ENCODE measurements around the gene GIPR.
A peak's percentile ranks its signal among the peaks of the same experiment; 100 is the strongest.
"Not testable (repeated sequence)": the region's sequence is repeated elsewhere in the genome, so short reads cannot be mapped to it uniquely, and the experiment has no call there.

The GIPR gene

GRCh38 chr19:45682117-45682516, 14.1 kb downstream of the GIPR start:
- H3K4me3 ChIP-seq (ENCODE audit: low read length), result no peak overlapping the region
- no peak overlapping the region for H3K27ac ChIP-seq (ENCODE audit: low read depth, low read length)
- H3K9ac ChIP-seq (ENCODE audit: low read length), result no peak overlapping the region
- peaks cover 4% of the 10 kb centered on the region for H3K36me3 ChIP-seq (ENCODE audit: control insufficient read depth, insufficient read depth, low read length)
- H3K4me1 ChIP-seq (ENCODE audit: control insufficient read depth, insufficient read depth, low read length), result no peaks in the 10 kb centered on the region
- peaks cover 7% of the 10 kb centered on the region for H3K27me3 ChIP-seq (ENCODE audit: control insufficient read depth, insufficient read depth, low read length)

- Histone ChIP-seq H3K36me3 (ENCODE audit: control insufficient read depth, insufficient read depth, low read length) (peaks cover 12% of the 10 kb centered on the region), H3K27ac (ENCODE audit: low read depth, low read length) (no peak overlapping the region)
Measured at GRCh38 chr19:45682908-45683307, 14.9 kb downstream of the GIPR start.

GRCh38 chr19:45685045-45685444, 17.0 kb downstream of the GIPR start:
- not testable (repeated sequence) for H3K4me3 ChIP-seq (ENCODE audit: low read length); H3K27me3 ChIP-seq (ENCODE audit: control insufficient read depth, insufficient read depth, low read length); H3K4me1 ChIP-seq (ENCODE audit: control insufficient read depth, insufficient read depth, low read length); H3K9ac ChIP-seq (ENCODE audit: low read length); H3K27ac ChIP-seq (ENCODE audit: low read depth, low read length)
- H3K36me3 ChIP-seq (ENCODE audit: control insufficient read depth, insufficient read depth, low read length), result peaks cover 18% of the 10 kb centered on the region

More at GRCh38 chr19:45682908-45683307, 14.9 kb downstream of the GIPR start:
- Histone ChIP-seq H3K9ac (ENCODE audit: low read length) (no peak overlapping the region), H3K4me1 (ENCODE audit: control insufficient read depth, insufficient read depth, low read length) (no peaks in the 10 kb centered on the region), H3K27me3 (ENCODE audit: control insufficient read depth, insufficient read depth, low read length) (peaks cover 3% of the 10 kb centered on the region), H3K4me3 (ENCODE audit: low read length) (no peak overlapping the region)

GRCh38 chr19:45687599-45687998, 19.6 kb downstream of the GIPR start:
- H3K4me1 ChIP-seq (ENCODE audit: control insufficient read depth, insufficient read depth, low read length), result peaks cover 4% of the 10 kb centered on the region
- H3K27ac ChIP-seq (ENCODE audit: low read depth, low read length), result no peak overlapping the region
- no peak overlapping the region for H3K4me3 ChIP-seq (ENCODE audit: low read length)
- H3K27me3 ChIP-seq (ENCODE audit: control insufficient read depth, insufficient read depth, low read length), result no peaks in the 10 kb centered on the region
- H3K9ac ChIP-seq (ENCODE audit: low read length), result no peak overlapping the region
- peaks cover 18% of the 10 kb centered on the region for H3K36me3 ChIP-seq (ENCODE audit: control insufficient read depth, insufficient read depth, low read length)

DNA sequence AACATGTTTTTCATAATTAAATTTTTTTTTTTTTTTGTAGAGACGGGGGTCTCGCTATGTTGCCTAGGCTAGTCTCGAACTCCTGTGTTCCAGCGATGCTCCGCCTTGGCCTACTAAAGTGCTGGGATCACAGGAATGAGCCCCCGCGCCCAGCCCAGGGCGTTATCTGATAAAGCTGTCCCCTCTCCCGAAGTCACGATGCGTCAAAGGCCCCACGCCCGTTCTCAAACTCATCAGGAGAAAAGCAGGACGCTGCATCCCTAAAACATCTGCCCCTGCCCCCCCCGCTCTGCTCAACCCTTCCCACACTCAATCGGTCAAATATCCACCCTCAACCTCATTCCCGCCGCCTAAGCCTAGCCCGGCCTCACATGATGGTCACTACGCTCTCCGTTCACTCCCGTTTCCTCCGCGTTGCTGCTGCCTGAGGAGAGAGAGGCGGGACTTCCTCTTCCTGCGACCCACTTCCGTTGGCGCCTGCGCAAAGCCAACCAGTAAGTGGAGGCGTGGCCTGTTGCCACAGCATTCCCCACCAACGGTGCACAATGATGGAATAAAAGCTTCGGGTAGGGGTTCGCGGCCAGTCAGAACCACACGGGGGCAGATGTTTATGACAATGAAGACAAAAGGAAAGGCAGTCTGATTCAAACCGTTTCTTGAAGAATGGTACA, 23.6 kb downstream of the GIPR start, which contains the start of gene SNRPD2:
Gene SNRPD2 (minus strand): TSS at position 438 of the 671 bp plus-strand sequence. CDS start 65 bp downstream, at position 373.
- H3K9ac ChIP-seq (ENCODE audit: low read length), result peak within 1 kb of the TSS; percentile 59
- peak within 1 kb of the TSS; percentile 94 for H3K4me3 ChIP-seq (ENCODE audit: low read length)
- no peaks in the 10 kb centered on the region for H3K27me3 ChIP-seq (ENCODE audit: control insufficient read depth, insufficient read depth, low read length)

GRCh38 chr19:45692187-45693105, 24.4 kb downstream of the GIPR start, which contains the start of gene QPCTL:
Gene QPCTL, plus strand, starts transcription at chr19:45692666. Its CDS starts 38 bp downstream, at chr19:45692704.
- Histone ChIP-seq H3K9ac (ENCODE audit: low read length) (peak within 1 kb of the TSS; percentile 59), H3K4me3 (ENCODE audit: low read length) (peak within 1 kb of the TSS; percentile 94), H3K27ac (ENCODE audit: low read depth, low read length) (peak within 1 kb of the TSS; percentile 88), H3K27me3 (ENCODE audit: control insufficient read depth, insufficient read depth, low read length) (no peaks in the 10 kb centered on the region), H3K36me3 (ENCODE audit: control insufficient read depth, insufficient read depth, low read length) (peaks cover 10% of the 10 kb centered on the region), H3K4me1 (ENCODE audit: control insufficient read depth, insufficient read depth, low read length) (peaks cover 4% of the 10 kb centered on the region)

More for the DNA sequence above, 23.6 kb downstream of the GIPR start, which contains the start of gene SNRPD2:
- peaks cover 4% of the 10 kb centered on the region for H3K4me1 ChIP-seq (ENCODE audit: control insufficient read depth, insufficient read depth, low read length)
- H3K27ac ChIP-seq (ENCODE audit: low read depth, low read length), result peak within 1 kb of the TSS; percentile 88
- H3K36me3 ChIP-seq (ENCODE audit: control insufficient read depth, insufficient read depth, low read length), result peaks cover 15% of the 10 kb centered on the region

- H3K9ac ChIP-seq (ENCODE audit: low read length), result peak overlapping the region; percentile 59
- H3K27me3 ChIP-seq (ENCODE audit: control insufficient read depth, insufficient read depth, low read length), result no peaks in the 10 kb centered on the region
- peaks cover 4% of the 10 kb centered on the region for H3K4me1 ChIP-seq (ENCODE audit: control insufficient read depth, insufficient read depth, low read length)
- peaks cover 3% of the 10 kb centered on the region for H3K36me3 ChIP-seq (ENCODE audit: control insufficient read depth, insufficient read depth, low read length)
- peak overlapping the region; percentile 88 for H3K27ac ChIP-seq (ENCODE audit: low read depth, low read length)
- peak overlapping the region; percentile 94 for H3K4me3 ChIP-seq (ENCODE audit: low read length)
Measured at GRCh38 chr19:45693106-45693788, 25.2 kb downstream of the GIPR start.

- Histone ChIP-seq H3K27ac (ENCODE audit: low read depth, low read length) (no peak overlapping the region), H3K4me1 (ENCODE audit: control insufficient read depth, insufficient read depth, low read length) (no peaks in the 10 kb centered on the region), H3K27me3 (ENCODE audit: control insufficient read depth, insufficient read depth, low read length) (no peaks in the 10 kb centered on the region), H3K36me3 (ENCODE audit: control insufficient read depth, insufficient read depth, low read length) (no peaks in the 10 kb centered on the region), H3K9ac (ENCODE audit: low read length) (no peak overlapping the region), H3K4me3 (ENCODE audit: low read length) (no peak overlapping the region)
Measured at GRCh38 chr19:45701676-45702075, 33.7 kb downstream of the GIPR start.

GRCh38 chr19:45705115-45705514, 37.1 kb downstream of the GIPR start:
- Histone ChIP-seq H3K4me3 (ENCODE audit: low read length) (no peak overlapping the region), H3K4me1 (ENCODE audit: control insufficient read depth, insufficient read depth, low read length) (no peaks in the 10 kb centered on the region), H3K9ac (ENCODE audit: low read length) (no peak overlapping the region), H3K36me3 (ENCODE audit: control insufficient read depth, insufficient read depth, low read length) (no peaks in the 10 kb centered on the region), H3K27ac (ENCODE audit: low read depth, low read length) (no peak overlapping the region), H3K27me3 (ENCODE audit: control insufficient read depth, insufficient read depth, low read length) (no peaks in the 10 kb centered on the region)

DNA sequence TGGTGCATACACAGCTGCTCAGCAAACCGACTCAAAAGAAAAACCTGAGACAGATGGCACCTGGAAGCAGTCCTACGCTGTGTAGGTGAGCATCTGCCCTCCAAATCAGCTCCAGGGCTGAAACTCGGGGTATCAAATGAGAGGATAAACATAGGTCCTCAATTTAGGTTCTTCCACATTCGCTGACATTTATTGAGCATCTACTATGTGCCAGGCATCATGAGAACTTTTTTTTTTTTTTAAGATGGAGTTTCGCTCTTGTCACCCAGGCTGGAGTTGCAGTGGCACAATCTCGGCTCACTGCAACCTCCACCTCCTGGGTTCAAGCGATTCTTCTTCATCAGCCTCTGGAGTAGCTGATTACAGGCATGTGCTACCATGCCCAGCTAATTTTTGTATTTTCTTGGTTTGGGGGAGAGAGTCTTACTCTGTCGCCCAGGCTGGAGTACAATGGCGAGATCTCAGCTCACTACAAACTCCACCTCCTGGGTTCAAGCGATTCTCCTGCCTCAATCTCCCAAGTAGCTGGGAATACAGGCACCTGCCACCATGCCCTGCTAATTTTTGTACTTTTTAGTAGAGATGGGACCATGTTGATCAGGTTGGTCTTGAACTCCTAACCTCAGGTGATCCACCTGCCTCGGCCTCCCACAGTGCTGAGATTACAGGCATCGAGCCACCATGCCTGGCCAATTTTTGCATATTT, 37.8 kb downstream of the GIPR start:
- H3K36me3 ChIP-seq (ENCODE audit: control insufficient read depth, insufficient read depth, low read length), result no peaks in the 10 kb centered on the region
- H3K4me1 ChIP-seq (ENCODE audit: control insufficient read depth, insufficient read depth, low read length), result no peaks in the 10 kb centered on the region
- H3K9ac ChIP-seq (ENCODE audit: low read length), result no peak overlapping the region
- H3K4me3 ChIP-seq (ENCODE audit: low read length), result no peak overlapping the region
- H3K27me3 ChIP-seq (ENCODE audit: control insufficient read depth, insufficient read depth, low read length), result no peaks in the 10 kb centered on the region
- no peak overlapping the region for H3K27ac ChIP-seq (ENCODE audit: low read depth, low read length)

- Histone ChIP-seq H3K4me3 (ENCODE audit: low read length) (no peak overlapping the region), H3K9ac (ENCODE audit: low read length) (no peak overlapping the region), H3K27me3 (ENCODE audit: control insufficient read depth, insufficient read depth, low read length) (no peaks in the 10 kb centered on the region), H3K4me1 (ENCODE audit: control insufficient read depth, insufficient read depth, low read length) (no peaks in the 10 kb centered on the region), H3K27ac (ENCODE audit: low read depth, low read length) (no peak overlapping the region), H3K36me3 (ENCODE audit: control insufficient read depth, insufficient read depth, low read length) (peaks cover 2% of the 10 kb centered on the region)
Measured at GRCh38 chr19:45710356-45711130, 42.5 kb downstream of the GIPR start.

Measured in rectal smooth muscle tissue (tissue), 1 donor.